Measurements from ENCODE around the gene DCTN5.

DCTN5 gene

DNA sequence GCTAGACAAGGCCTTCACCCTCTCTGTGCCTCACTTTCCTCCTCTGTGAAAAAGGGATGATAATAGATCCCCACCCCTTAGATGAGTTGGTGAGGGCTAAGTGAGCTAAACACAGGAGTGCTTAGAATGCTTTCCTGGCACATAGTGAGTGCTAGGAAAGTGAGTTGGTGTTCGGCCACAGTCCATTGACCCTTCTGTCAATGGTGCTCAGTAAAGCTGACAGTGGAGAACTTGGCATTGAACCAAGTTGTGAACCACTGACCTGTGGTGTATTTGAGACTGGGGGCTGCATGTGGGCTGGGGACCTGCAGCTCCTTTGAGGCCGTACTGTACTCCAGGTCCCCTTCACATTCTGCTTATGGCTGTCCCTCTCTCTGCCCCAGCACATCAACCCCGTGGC lies 42.2 kb downstream of the DCTN5 start:
- H3K9me3 ChIP-seq (ENCODE audit: insufficient read depth, low read length): no peaks in the 10 kb centered on the region
- no peak overlapping the region for H3K27ac ChIP-seq (ENCODE audit: low read depth, low read length)
- H3K4me3 ChIP-seq (ENCODE audit: insufficient read depth, low read length, poor library complexity, severe bottlenecking): no peak overlapping the region
- H3K4me2 ChIP-seq (ENCODE audit: low read depth, low read length, poor library complexity, severe bottlenecking): no peak overlapping the region
- H3K36me3 ChIP-seq (ENCODE audit: low read length): peaks cover 41% of the 10 kb centered on the region; the same call in 1 of the 2 replicates
- H3K9ac ChIP-seq (ENCODE audit: low read length): no peak overlapping the region
- H3K9me2 ChIP-seq (replicated peaks; ENCODE audit: insufficient read depth, low read length): no peaks in the 10 kb centered on the region
- no peak overlapping the region for H2AFZ ChIP-seq (ENCODE audit: low read depth, low read length, severe bottlenecking)
- peaks cover 4% of the 10 kb centered on the region; the same call in 1 of the 2 replicates for H3F3A ChIP-seq (ENCODE audit: insufficient read depth)
- H3K79me2 ChIP-seq (ENCODE audit: insufficient read depth, low read length): peaks cover 46% of the 10 kb centered on the region
- TF ChIP-seq, protein P1, sequence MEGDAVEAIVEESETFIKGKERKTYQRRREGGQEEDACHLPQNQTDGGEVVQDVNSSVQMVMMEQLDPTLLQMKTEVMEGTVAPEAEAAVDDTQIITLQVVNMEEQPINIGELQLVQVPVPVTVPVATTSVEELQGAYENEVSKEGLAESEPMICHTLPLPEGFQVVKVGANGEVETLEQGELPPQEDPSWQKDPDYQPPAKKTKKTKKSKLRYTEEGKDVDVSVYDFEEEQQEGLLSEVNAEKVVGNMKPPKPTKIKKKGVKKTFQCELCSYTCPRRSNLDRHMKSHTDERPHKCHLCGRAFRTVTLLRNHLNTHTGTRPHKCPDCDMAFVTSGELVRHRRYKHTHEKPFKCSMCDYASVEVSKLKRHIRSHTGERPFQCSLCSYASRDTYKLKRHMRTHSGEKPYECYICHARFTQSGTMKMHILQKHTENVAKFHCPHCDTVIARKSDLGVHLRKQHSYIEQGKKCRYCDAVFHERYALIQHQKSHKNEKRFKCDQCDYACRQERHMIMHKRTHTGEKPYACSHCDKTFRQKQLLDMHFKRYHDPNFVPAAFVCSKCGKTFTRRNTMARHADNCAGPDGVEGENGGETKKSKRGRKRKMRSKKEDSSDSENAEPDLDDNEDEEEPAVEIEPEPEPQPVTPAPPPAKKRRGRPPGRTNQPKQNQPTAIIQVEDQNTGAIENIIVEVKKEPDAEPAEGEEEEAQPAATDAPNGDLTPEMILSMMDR (IDR thresholded peaks at IDR 0.05; ENCODE audit: insufficient read depth, low read length, poor library complexity, severe bottlenecking): no peak
- no peak for TF ChIP-seq EZH2phosphoT487 (conservative IDR thresholded peaks at IDR 0.05; ENCODE audit: low read length)
- peaks cover 5% of the 10 kb centered on the region; the same call in 1 of the 2 replicates for H4K20me1 ChIP-seq (ENCODE audit: low read depth, low read length)
- H3K27me3 ChIP-seq (ENCODE audit: low read length): no peaks in the 10 kb centered on the region

DNA sequence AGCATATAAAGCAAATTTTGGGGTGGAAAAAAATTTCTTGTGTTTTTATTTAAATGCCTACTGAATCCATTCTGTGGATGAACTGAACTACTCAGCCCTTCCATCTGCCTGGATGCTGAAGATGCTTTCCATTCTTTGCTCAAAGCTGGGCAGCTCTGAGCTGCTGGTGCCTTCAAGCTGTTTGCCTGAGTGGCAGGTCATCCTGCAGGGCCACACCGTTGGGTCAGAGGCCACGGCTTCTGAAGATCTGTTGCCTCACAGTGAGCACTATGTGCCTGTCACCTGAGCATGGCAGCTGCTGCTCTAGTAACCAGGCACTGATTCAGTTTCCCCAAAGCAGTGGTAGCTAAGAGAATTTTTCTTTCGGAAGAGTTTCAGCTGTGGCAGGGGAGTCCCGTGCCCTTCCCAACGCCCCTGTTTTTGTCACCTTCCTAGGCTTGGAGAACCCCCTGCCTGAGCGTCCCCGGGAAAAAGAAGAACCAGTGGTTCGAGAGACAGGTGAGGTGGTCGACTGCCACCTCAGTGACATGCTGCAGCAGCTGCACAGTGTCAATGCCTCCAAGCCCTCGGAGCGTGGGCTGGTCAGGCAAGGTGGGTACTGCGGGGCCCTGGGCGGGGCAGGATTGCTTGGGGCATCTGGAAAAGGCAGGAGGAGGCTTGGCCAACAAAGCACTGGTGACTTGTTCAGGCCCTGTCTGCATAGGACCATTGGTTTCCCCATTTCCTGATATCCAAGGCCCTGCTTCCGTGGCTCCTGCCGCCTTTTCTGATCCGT lies 46.0 kb downstream of the DCTN5 start:
- no peaks in the 10 kb centered on the region for H3K9me3 ChIP-seq (ENCODE audit: insufficient read depth, low read length)

DNA sequence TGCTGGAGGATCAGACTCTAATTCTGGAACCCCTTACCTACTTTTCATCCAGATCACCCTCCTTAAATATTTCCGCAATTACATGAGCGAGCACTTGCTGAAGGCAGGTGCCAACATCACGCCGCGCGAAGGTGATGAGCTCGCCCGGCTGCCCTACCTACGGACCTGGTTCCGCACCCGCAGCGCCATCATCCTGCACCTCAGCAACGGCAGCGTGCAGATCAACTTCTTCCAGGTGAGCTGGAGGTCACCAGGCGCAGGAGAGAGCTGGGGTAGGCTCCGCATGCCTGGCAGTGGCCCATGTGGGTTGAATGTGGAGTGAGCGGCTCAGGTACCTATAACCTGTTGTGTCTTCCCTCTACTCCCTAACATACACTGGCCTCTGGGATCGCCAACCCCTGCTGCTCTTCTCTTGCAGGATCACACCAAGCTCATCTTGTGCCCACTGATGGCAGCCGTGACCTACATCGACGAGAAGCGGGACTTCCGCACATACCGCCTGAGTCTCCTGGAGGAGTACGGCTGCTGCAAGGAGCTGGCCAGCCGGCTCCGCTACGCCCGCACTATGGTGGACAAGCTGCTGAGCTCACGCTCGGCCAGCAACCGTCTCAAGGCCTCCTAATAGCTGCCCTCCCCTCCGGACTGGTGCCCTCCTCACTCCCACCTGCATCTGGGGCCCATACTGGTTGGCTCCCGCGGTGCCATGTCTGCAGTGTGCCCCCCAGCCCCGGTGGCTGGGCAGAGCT lies 48.3 kb downstream of the DCTN5 start:
- Histone ChIP-seq H3K4me2 (ENCODE audit: low read depth, low read length, poor library complexity, severe bottlenecking) (no peak overlapping the region), H3K9me3 (ENCODE audit: insufficient read depth, low read length) (no peaks in the 10 kb centered on the region), H2AFZ (ENCODE audit: low read depth, low read length, severe bottlenecking) (no peak overlapping the region), H3K36me3 (ENCODE audit: low read length) (peaks cover 24% of the 10 kb centered on the region; the same call in 1 of the 2 replicates), H3K27ac (ENCODE audit: low read depth, low read length) (no peak overlapping the region), H3K79me2 (ENCODE audit: insufficient read depth, low read length) (no peaks in the 10 kb centered on the region), H3K9me2 (replicated peaks; ENCODE audit: insufficient read depth, low read length) (no peaks in the 10 kb centered on the region), H4K20me1 (ENCODE audit: low read depth, low read length) (peaks cover 5% of the 10 kb centered on the region; the same call in 1 of the 2 replicates), H3K27me3 (ENCODE audit: low read length) (no peaks in the 10 kb centered on the region), H3F3A (ENCODE audit: insufficient read depth) (peaks cover 17% of the 10 kb centered on the region), H3K4me3 (ENCODE audit: insufficient read depth, low read length, poor library complexity, severe bottlenecking) (no peak overlapping the region), H3K9ac (ENCODE audit: low read length) (no peak overlapping the region)
- no peak for TF ChIP-seq EZH2phosphoT487 (conservative IDR thresholded peaks at IDR 0.05; ENCODE audit: low read length)
- TF ChIP-seq, protein P1 (IDR thresholded peaks at IDR 0.05; ENCODE audit: insufficient read depth, low read length, poor library complexity, severe bottlenecking): no peak

More for the DNA sequence above, 46.0 kb downstream of the DCTN5 start:
- Histone ChIP-seq H3K27ac (ENCODE audit: low read depth, low read length) (no peak overlapping the region), H3K79me2 (ENCODE audit: insufficient read depth, low read length) (peaks cover 11% of the 10 kb centered on the region; the same call in 1 of the 2 replicates), H3F3A (ENCODE audit: insufficient read depth) (peaks cover 6% of the 10 kb centered on the region), H2AFZ (ENCODE audit: low read depth, low read length, severe bottlenecking) (no peak overlapping the region), H3K36me3 (ENCODE audit: low read length) (peaks cover 34% of the 10 kb centered on the region; the same call in 1 of the 2 replicates), H3K4me2 (ENCODE audit: low read depth, low read length, poor library complexity, severe bottlenecking) (no peak overlapping the region), H3K4me3 (ENCODE audit: insufficient read depth, low read length, poor library complexity, severe bottlenecking) (no peak overlapping the region), H3K9me2 (replicated peaks; ENCODE audit: insufficient read depth, low read length) (no peaks in the 10 kb centered on the region), H3K27me3 (ENCODE audit: low read length) (no peaks in the 10 kb centered on the region), H3K9ac (ENCODE audit: low read length) (no peak overlapping the region), H4K20me1 (ENCODE audit: low read depth, low read length) (peaks cover 5% of the 10 kb centered on the region; the same call in 1 of the 2 replicates)
- TF ChIP-seq, protein P1 (IDR thresholded peaks at IDR 0.05; ENCODE audit: insufficient read depth, low read length, poor library complexity, severe bottlenecking): no peak
- TF ChIP-seq EZH2phosphoT487 (conservative IDR thresholded peaks at IDR 0.05; ENCODE audit: low read length): no peak
